Measurements from ENCODE around the gene RTKN. TPM values are rescaled to one million over a fixed set of nuclear protein-coding genes. Genes with fewer than 3 reads are reported as not detected.

RTKN gene
- total RNA-seq, 1 donor from 2014 or later: 32.3 TPM

- peaks cover 33% of the 10 kb centered on the region for H3K4me1 ChIP-seq
- peak overlapping the region; percentile 90 for H3K4me3 ChIP-seq
- H3K9me3 ChIP-seq: no peaks in the 10 kb centered on the region
- H3K27ac ChIP-seq: peak overlapping the region; percentile 97
- H3K36me3 ChIP-seq: peaks cover 17% of the 10 kb centered on the region
- H3K27me3 ChIP-seq: no peaks in the 10 kb centered on the region
- DNase-seq: peak; percentile 87
- TF ChIP-seq CTCF (IDR thresholded peaks at IDR 0.05): no peak
- intact Hi-C loops (cut with DNase I): no loop called here
- ATAC-seq: peak; percentile 43
Observed at GRCh38 chr2:74457549-74458131, 15.9 kb upstream of the RTKN start.

DNA sequence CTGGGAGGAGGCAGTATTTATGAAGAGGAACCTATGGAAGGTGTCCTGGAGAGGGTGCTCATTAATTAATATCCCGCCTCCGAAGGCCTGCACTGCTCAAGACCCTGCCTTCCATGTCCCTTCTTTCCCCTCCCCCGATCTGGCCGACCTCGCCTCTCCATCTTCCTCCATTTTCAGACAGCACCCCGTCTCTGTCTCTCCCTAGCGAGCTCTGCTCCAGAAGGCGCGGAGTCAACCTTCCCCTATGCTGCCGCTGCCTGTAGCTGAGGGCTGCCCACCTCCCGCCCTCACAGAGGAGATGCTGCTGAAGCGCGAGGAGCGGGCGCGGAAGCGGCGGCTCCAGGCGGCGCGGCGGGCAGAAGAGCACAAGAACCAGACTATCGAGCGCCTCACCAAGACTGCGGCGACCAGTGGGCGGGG, 15.4 kb upstream of the RTKN start:
- intact Hi-C loops (cut with DNase I): no loop called here

DNA sequence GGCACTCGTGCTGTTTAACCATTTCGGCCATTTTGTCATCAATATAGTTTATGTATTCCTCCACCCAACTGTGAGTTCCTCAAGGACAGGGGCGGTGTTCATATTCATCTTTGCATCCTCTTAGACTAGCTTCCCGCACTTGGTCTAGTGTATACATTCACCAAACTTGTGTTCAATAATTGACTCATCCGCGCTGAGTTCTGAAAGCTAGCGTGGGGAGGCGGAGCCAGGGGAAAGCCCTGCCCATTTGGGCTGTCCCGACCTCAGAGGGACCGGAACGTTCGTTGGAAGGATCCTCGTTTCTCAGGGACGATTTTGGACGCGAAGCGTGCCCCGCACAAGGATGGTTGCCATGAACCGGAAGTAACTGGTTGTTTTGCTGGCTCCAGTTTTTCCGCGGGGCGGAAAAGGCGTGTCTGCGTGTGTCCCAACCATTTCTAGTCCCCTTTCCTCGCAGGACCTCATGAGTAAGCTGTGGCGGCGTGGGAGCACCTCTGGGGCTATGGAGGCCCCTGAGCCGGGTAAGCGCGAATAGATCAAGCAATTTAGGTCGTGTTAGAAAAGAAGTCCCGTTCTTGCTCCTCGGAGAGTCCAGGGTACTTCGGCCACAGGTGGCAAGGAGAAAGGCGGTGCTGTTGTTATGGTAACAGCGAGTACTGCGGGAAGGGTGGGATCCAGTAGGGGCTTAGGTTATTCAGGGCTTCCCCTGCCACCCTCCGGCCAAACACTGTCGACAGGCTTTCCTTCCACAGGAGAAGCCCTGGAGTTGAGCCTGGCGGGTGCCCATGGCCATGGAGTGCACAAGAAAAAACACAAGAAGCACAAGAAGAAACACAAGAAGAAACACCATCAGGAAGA, 13.1 kb upstream of the RTKN start, which contains the start of gene INO80B:
Gene INO80B (plus strand): TSS at position 434 of the 858 bp plus-strand sequence. CDS start 30 bp downstream, at position 464.
- ATAC-seq (peak; percentile 81), DNase-seq (peak; percentile 96)
- intact Hi-C loops (cut with DNase I): no loop called here
- Histone ChIP-seq H3K4me3 (peak within 1 kb of the TSS; percentile 71), H3K36me3 (no peaks in the 10 kb centered on the region), H3K27ac (peak within 1 kb of the TSS; percentile 75), H3K27me3 (no peaks in the 10 kb centered on the region), H3K4me1 (peaks cover 33% of the 10 kb centered on the region), H3K9me3 (no peaks in the 10 kb centered on the region)
- no peak for TF ChIP-seq CTCF (IDR thresholded peaks at IDR 0.05)

More for the DNA sequence above, 15.4 kb upstream of the RTKN start:
- no peak for TF ChIP-seq CTCF (IDR thresholded peaks at IDR 0.05)
- ATAC-seq (no peak), DNase-seq (no peak)
- Histone ChIP-seq H3K4me1 (peaks cover 33% of the 10 kb centered on the region), H3K4me3 (peak overlapping the region; percentile 90), H3K27me3 (no peaks in the 10 kb centered on the region), H3K9me3 (no peaks in the 10 kb centered on the region), H3K27ac (peak overlapping the region; percentile 97), H3K36me3 (peaks cover 12% of the 10 kb centered on the region)

DNA sequence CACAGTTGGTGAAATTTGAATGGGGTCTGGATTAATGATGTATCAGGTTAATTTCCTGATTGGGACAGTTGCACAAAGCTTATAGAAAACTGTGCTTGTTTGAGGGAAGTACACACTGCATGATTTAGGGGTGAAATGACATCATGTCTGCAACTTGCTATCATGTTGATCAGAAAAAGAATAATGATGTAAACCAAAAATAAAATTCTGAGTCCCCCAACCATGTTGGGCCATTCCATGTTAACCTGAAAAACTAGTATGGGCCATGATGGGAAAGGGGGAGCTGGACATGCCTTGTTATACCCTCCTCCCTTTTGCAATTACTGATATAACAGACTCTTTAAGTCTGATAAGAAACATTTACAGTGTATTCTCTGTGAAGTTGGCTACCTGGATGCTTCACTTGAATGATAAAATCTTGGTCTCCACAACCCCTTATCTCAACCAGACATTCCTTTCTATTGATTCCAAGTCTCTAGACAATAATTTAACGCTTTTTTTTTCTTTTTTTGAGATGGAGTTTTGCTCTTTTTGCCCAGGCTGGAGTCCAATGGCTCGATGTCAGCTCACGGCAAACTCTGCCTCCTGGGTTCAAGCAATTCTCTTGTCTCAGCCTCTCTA, 8.9 kb upstream of the RTKN start:
- no peak for TF ChIP-seq CTCF (IDR thresholded peaks at IDR 0.05)
- H3K27me3 ChIP-seq: no peaks in the 10 kb centered on the region
- H3K4me1 ChIP-seq: peaks cover 8% of the 10 kb centered on the region
- DNase-seq (no peak), ATAC-seq (no peak)
- H3K27ac ChIP-seq: no peak overlapping the region
- H3K9me3 ChIP-seq: no peaks in the 10 kb centered on the region
- no peaks in the 10 kb centered on the region for H3K36me3 ChIP-seq
- intact Hi-C loops (cut with DNase I): no loop called here
- no peak overlapping the region for H3K4me3 ChIP-seq

- no peaks in the 10 kb centered on the region for H3K4me1 ChIP-seq
- ATAC-seq (no peak), DNase-seq (no peak)
- no peaks in the 10 kb centered on the region for H3K9me3 ChIP-seq
- H3K4me3 ChIP-seq: no peak overlapping the region
- H3K27ac ChIP-seq: no peak overlapping the region
- no peaks in the 10 kb centered on the region for H3K36me3 ChIP-seq
- TF ChIP-seq CTCF (IDR thresholded peaks at IDR 0.05): no peak
- intact Hi-C loops (cut with DNase I): no loop called here
- H3K27me3 ChIP-seq: no peaks in the 10 kb centered on the region
Observed at GRCh38 chr2:74448771-74449170, 7.0 kb upstream of the RTKN start.
